HAP-1 (cell line): ENCODE data around the gene CD99.

Experiments
- DNase-seq, 2 experiments: peaks; one replicate each; pipeline ENCODE4 v3.0.0-alpha.2; 2016 to 2020; ENCODE audit warnings: low spot score in 2 of 2
- H3K27me3 ChIP-seq: fragments of 250-450 bp; sonication (Bioruptor Pico); 2 replicates; pipeline ENCODE4 v1.5.1; 2020; ENCODE audit warnings: low read depth, mild to moderate bottlenecking, moderate library complexity
- H3K36me3 ChIP-seq: fragments of 250-450 bp; sonication (Bioruptor Pico); replicated peaks from 2 replicates; pipeline ENCODE4 v1.5.1; 2020; ENCODE audit warnings: mild to moderate bottlenecking
- H3K4me1 ChIP-seq: fragments of 250-450 bp; sonication (Bioruptor Pico); 2 replicates; pipeline ENCODE4 v1.5.1; 2020; ENCODE audit warnings: mild to moderate bottlenecking
- H3K4me3 ChIP-seq: fragments of 250-450 bp; sonication (Bioruptor Pico); 2 replicates; pipeline ENCODE4 v1.5.1; 2020; ENCODE audit warnings: mild to moderate bottlenecking, moderate library complexity
- H3K9me3 ChIP-seq: fragments of 250-450 bp; sonication (Bioruptor Pico); 2 replicates; pipeline ENCODE4 v1.5.1; 2020; ENCODE audit warnings: mild to moderate bottlenecking, moderate library complexity
- in situ Hi-C: fragments of 300-500 bp; cut with MboI; formaldehyde crosslinking; loops from 3 replicates; pipeline ENCODE4 v1.14.3; 2020; ENCODE audit warnings: low sequenced_read_pairs, inconsistent platforms, mixed read lengths

CD99 gene

DNA sequence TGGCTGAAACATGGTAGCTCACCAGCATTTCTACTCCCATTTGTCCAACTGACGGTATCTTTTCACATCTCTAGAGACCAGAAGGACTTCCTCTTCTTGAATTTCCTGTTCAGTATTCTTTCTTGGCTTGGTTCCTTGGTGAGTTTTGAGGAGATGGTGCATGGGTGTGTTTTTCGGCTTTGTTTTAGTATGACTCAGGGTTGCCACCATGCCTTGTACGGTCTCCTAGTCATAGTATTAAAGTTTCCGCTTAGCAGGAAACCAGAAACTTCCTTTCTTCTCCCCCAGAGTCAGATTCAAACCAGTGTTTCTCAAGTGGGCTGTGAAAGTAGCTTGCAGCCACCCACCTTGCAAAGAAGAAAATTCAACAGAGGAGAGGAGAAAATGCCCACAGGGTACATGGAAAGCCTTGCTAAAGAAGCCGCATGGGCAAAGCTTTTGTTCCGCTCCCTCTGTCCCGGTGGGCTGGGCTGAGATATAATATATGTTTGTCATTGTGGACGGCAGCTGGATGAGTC is 5.7 kb downstream of the CD99 start:
- Histone ChIP-seq H3K36me3 (peaks cover 7% of the 10 kb centered on the region), H3K4me3 (no peak overlapping the region), H3K4me1 (peaks cover 9% of the 10 kb centered on the region; the same call in 1 of the 2 replicates), H3K9me3 (no peaks in the 10 kb centered on the region), H3K27me3 (no peaks in the 10 kb centered on the region)
- DNase-seq = no peak
- in situ Hi-C loops = no loop called here

DNA sequence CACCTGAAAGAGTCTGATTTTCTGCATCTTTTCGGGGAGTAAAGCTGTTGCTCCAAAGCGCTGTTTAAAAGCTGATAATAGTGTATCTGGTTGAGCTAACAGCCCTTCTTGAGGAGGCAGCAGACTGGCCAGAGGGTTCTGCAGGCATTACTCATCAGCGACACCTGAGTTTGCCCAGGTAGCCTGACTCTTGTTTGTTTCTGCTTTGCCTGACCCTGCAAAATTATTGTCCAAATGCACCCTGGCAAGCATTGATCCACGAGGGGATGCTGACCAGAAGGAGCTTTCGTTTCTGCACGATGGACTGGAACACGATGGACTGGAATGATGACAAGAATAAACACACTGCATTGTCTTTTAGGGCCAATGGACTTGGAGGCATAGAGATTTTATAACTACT is 6.2 kb downstream of the CD99 start:
- H3K36me3 ChIP-seq = peaks cover 7% of the 10 kb centered on the region
- in situ Hi-C loops = no loop called here
- no peaks in the 10 kb centered on the region for H3K27me3 ChIP-seq
- no peak overlapping the region for H3K4me3 ChIP-seq
- H3K9me3 ChIP-seq = no peaks in the 10 kb centered on the region
- H3K4me1 ChIP-seq = peaks cover 9% of the 10 kb centered on the region; the same call in 1 of the 2 replicates
- DNase-seq = no peak

DNA sequence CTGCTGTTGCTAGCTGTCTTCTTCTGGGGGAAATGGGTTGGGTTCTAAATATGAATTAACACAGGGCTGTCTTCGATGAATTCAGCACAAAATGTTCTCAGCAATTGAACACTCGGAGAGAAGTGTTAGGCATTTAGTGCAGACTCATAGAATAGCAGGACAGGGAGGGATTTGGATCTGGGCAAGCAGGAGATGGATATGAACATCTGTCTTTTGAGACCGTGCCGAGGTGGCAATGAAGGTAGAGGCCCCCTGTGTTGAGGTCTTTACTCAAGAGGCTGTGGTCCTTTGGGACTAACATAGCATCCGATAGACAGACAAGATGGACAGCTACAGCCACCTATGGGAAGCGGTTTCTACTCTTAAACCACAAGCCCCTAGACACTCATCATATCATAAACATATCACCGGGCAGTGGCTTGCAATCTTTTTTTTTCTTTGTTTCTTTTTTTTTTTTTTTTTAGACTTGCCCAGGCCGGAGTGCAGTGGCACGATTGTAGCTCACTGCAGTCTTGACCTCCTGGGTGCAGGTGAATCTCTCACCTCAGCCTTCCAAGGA is 6.7 kb downstream of the CD99 start:
- Histone ChIP-seq H3K36me3 (peaks cover 7% of the 10 kb centered on the region), H3K4me3 (no peak overlapping the region), H3K27me3 (no peaks in the 10 kb centered on the region), H3K4me1 (peaks cover 11% of the 10 kb centered on the region), H3K9me3 (no peaks in the 10 kb centered on the region)
- no peak for DNase-seq
- in situ Hi-C loops = no loop called here

DNA sequence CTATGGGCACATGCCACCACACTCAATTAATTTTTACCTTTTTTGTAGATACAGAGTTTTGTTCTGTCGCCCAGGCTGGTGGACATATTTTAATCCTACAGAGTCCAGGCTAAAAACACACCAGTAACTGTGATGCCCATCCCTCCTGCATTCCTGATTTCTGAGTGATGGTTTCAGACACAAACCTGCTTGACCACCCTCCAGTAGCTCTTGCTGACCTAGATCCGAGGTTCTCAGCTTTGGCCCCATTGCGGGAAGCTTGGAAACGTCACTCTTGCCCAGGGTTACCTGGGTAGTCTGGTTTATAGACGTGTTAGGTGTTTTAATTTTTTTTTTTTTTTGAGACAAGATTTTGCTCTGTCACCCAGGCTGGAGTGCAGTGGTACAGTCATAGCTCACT is 7.5 kb downstream of the CD99 start:
- DNase-seq = no peak
- peaks cover 16% of the 10 kb centered on the region for H3K4me1 ChIP-seq
- no peaks in the 10 kb centered on the region for H3K9me3 ChIP-seq
- no peaks in the 10 kb centered on the region for H3K27me3 ChIP-seq
- peaks cover 7% of the 10 kb centered on the region for H3K36me3 ChIP-seq
- H3K4me3 ChIP-seq = no peak overlapping the region
- in situ Hi-C loops = no loop called here

DNA sequence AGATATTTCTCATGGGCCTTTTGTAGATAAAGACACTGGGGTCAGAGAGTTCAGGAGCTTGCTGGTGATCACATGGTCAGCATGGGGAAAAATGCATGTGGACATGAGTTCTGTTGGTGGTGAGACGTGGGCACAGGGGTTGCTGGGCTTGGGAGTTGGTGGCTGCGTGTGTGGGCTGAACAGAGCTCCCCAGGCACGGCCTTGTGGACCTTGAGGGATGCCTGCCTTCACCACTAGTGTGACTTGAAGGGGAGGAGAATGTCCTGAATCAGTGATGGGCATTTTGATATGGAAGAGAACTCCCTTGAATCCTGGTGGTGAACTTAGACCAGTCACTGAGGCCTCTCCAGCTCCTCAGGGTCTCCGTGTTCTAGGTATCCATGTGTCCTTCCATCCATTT is 8.9 kb downstream of the CD99 start:
- Histone ChIP-seq H3K4me3 (no peak overlapping the region), H3K27me3 (no peaks in the 10 kb centered on the region), H3K4me1 (peaks cover 15% of the 10 kb centered on the region), H3K36me3 (peaks cover 7% of the 10 kb centered on the region), H3K9me3 (no peaks in the 10 kb centered on the region)
- in situ Hi-C loops = no loop called here
- DNase-seq = no peak

DNA sequence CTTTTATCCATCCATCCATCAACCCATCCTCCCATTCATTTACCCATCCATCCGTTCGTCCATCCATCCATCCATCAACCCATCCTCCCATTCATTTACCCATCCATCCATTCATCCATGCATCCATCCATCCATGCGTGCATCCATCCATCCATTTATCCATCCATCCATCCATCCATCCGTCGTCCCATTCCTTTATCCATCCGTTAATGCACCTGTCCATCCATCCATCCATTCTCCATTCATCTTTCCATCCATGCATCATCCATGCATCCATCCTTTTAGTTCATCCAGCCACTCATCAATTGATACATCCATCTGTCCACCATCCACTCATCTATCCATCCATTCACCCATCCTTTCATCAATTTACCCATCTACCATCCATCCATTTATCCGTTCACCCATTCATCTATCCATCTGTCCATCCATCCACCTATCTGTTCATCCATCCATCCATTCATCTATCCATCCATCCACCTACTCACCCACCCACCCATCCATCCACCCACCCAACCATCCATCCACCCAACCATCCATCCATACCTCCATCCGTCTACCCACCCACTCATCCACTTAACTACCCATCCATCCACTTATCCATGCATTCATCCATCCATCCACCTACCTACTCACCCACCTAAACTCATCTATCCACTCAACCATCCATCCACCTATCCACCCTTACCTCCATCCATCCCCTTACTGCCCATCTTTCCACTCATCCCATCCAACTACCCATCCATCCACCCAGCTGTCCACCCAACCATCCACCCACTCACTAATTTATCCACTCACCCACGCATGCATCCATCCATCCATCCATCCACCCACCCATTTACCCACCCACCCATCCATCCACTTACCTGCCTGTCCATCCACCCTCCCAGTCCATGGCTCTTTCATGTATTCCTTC is 9.6 kb downstream of the CD99 start:
- no peaks in the 10 kb centered on the region for H3K27me3 ChIP-seq
- H3K36me3 ChIP-seq = peaks cover 7% of the 10 kb centered on the region
- in situ Hi-C loops = no loop called here
- no peak for DNase-seq
- H3K4me3 ChIP-seq = no peak overlapping the region
- peaks cover 22% of the 10 kb centered on the region for H3K4me1 ChIP-seq
- no peaks in the 10 kb centered on the region for H3K9me3 ChIP-seq

DNA sequence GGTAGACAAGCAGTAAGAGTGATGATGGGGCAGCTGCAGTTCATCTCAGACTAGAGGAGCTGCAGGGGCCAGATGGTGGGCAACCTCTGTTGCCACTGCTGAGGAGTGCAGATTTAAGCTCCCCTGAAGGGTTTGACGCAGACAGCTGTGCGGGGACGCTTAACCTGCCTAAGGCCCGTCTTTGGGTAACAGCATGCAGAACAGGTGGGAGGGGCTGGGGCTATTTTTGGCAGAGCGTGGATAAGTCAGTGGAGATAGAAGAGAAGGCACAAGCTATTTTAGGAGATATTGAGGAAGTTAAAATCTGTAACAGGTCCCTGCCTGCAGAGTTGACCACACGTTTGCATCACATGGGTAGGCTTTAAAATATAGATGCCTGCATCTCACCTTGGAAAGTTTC is 10.5 kb downstream of the CD99 start:
- DNase-seq = no peak
- in situ Hi-C loops = no loop called here
- peaks cover 24% of the 10 kb centered on the region for H3K4me1 ChIP-seq
- H3K27me3 ChIP-seq = no peaks in the 10 kb centered on the region
- peaks cover 5% of the 10 kb centered on the region; the same call in 1 of the 2 replicates for H3K36me3 ChIP-seq
- no peaks in the 10 kb centered on the region for H3K9me3 ChIP-seq
- H3K4me3 ChIP-seq = no peak overlapping the region

DNA sequence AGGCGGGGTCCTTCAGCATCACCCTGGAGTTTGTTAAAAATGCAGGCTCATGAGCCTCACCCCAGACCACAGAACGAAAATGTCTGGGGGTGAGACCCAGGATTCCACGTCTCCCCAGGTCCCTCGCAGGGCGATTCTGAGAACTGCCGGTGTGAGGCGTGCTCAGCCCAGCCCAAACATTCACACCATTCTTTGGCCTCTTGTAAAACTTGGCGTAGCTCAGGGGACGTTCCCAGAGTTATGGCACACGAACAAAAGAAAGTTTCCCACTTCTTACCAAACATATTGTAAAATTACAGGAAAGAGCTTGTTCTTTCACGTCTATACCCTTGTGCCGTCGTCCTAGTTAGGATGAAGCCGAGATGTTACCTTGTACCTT is 12.9 kb downstream of the CD99 start:
- H3K9me3 ChIP-seq = no peaks in the 10 kb centered on the region
- H3K36me3 ChIP-seq = no peaks in the 10 kb centered on the region; the same call in 1 of the 2 replicates
- H3K27me3 ChIP-seq = no peaks in the 10 kb centered on the region
- DNase-seq = peak in 1 of 2 experiments; percentile 52
- no peak overlapping the region for H3K4me3 ChIP-seq
- in situ Hi-C loops = no loop called here
- H3K4me1 ChIP-seq = peaks cover 24% of the 10 kb centered on the region

DNA sequence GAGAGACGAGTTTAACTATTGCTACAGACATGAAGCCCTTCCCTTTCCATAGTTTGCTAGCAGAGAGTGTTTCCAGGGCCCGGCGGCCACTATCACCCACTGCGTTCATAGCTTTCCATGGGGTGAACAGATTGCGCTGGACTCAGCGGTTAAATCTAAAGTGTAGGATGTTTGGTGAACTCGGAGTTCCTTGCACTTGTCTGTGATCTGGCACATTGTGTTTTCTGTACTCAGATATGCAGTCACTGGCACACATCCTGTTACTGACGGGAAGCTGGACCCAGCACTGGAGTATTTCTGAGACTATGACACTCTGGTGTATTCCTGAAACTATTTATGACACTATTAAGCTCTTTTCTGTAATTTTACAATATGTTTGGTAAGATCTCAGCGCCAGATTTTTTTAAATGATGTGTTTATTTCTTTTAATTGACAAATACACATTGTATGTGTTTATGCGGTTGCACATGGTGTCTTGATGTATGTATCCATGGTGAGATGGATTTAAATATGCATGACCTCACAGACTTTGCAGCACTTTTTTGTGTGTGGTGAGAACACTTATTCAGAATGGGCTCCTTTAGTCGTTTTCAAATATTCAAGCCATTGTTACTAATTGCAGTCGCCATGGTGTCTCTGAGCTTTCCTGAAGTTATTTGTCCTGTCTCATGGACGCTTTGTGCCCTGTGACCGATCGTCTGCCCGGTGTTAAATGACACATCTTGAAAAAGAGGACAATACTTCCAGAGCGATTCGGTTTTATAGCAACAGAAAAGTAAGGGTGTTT is 14.1 kb downstream of the CD99 start:
- Histone ChIP-seq H3K4me3 (no peak overlapping the region), H3K4me1 (peaks cover 36% of the 10 kb centered on the region), H3K36me3 (peaks cover 4% of the 10 kb centered on the region; the same call in 1 of the 2 replicates), H3K27me3 (no peaks in the 10 kb centered on the region), H3K9me3 (no peaks in the 10 kb centered on the region)
- DNase-seq = peak; percentile 55 to 67
- in situ Hi-C loops = no loop called here

DNA sequence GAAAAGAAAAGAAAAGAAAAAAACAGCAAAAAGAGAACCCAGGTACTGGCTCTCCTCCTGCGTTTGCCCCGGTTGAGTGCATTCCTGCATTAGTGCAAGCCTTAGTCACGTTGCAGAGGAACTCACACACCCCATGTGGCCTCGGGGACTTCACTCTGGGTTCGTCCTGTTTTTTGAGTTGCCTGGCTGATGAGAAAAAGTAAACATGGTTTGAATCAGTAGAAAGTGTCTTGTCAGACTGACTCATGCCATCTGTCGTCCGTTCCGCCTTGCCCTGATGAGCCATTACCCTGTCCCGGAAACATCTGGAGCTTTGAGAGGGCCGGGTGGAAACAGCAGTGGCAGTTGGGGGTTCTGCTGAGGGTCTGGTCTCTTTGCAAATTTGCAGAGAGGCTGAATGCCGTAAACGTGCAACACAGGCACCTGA is 16.3 kb downstream of the CD99 start:
- no peak for DNase-seq
- Histone ChIP-seq H3K9me3 (no peaks in the 10 kb centered on the region), H3K27me3 (no peaks in the 10 kb centered on the region), H3K36me3 (peaks cover 4% of the 10 kb centered on the region; the same call in 1 of the 2 replicates), H3K4me3 (no peak overlapping the region), H3K4me1 (peaks cover 49% of the 10 kb centered on the region)
- in situ Hi-C loops = no loop called here

DNA sequence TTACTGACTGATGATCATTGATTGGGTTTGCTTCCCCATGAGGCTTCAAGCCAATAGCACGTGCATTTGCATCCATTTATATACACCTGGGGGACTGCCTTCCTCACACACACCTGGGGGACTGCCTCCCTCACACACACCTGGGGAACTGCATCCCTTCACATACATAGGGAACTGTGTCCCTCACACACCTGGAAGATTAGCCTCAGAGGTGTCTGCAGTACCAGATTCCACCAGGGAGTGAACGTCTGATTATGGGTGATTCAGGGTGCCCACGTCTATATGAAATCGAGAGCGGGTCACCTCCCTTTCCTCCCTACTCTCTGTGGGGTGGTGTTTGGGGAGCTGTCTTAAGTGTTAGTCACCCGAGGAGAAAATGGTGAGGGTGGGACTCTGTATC is 16.9 kb downstream of the CD99 start:
- Histone ChIP-seq H3K4me1 (peaks cover 45% of the 10 kb centered on the region), H3K27me3 (no peaks in the 10 kb centered on the region), H3K36me3 (peaks cover 4% of the 10 kb centered on the region), H3K9me3 (no peaks in the 10 kb centered on the region), H3K4me3 (no peak overlapping the region)
- in situ Hi-C loops = no loop called here
- no peak for DNase-seq

DNA sequence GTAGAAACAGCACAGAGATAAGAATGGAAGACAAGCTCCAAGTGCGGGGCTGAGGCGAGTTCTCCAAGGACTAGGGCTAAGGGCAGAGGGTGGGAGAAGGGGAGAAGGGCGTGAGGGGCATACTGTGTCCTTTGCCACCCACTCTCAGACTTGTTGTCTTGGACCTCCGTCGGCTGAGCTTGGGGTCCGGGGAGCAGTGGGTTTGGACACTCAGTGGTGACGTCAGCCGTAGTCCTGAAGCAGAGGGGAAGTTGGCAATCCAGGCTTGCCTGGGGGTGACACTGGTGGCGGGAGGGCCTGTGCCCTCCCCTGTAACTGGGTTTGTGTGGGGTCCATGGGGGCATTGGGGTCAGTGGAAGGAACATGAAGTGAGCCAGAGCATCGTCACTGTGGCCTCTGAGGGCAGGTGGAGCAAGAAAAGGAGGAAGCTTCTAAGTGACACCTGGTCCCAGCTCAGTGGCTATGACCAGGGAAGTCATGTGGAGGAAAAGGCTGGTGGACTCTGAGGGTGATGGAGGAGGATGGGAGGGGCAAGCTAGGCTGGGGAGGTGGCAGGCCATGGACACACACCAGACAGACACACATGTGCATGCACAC is 17.6 kb downstream of the CD99 start:
- Histone ChIP-seq H3K9me3 (no peaks in the 10 kb centered on the region), H3K4me1 (peaks cover 41% of the 10 kb centered on the region)
- in situ Hi-C loops = no loop called here

DNA sequence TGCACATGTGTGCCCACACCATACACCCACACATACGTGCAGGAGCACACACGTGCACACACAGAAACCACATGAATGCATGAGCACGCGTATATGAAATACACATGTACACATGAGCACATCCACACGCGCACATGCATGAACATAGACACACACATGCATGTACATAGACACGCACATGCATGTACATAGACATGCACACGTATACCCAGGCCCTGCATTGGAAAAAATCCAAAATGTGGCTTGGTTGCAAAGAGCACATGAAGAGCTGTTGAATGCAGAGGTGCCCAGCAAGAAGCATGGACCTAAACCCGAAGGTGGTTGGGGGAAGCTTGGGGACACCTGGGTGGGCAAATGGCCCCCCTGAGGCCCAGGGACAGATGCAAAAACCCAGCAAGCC is 18.5 kb downstream of the CD99 start:
- DNase-seq = no peak
- Histone ChIP-seq H3K4me1 (peaks cover 38% of the 10 kb centered on the region), H3K27me3 (no peaks in the 10 kb centered on the region), H3K4me3 (no peak overlapping the region), H3K36me3 (peaks cover 7% of the 10 kb centered on the region), H3K9me3 (no peaks in the 10 kb centered on the region)
- in situ Hi-C loops = no loop called here

More for the DNA sequence above, 17.6 kb downstream of the CD99 start:
- Histone ChIP-seq H3K27me3 (no peaks in the 10 kb centered on the region), H3K4me3 (no peak overlapping the region), H3K36me3 (peaks cover 4% of the 10 kb centered on the region)
- no peak for DNase-seq
